MM.1S (cell line): ENCODE measurements around the gene CLEC2A.
A peak's percentile ranks its signal among the peaks of the same experiment; 100 is the strongest.

ENCODE experiments used
- DNase-seq: peaks from one replicate; pipeline ENCODE4 v3.0.0-alpha.2; 2015
- H2AFZ ChIP-seq: fragments of 300-600 bp; sonication (generic); 2 replicates; pipeline ENCODE4 v1.6.0; 2016; ENCODE audit warnings: antibody characterized with exemption, low read length
- H3F3A ChIP-seq: fragments of 300-600 bp; sonication (generic); 2 replicates; pipeline ENCODE4 v1.6.1; 2016; ENCODE audit warnings: mild to moderate bottlenecking, antibody characterized with exemption, low read length, moderate library complexity, mixed read lengths; ENCODE audit not compliant: insufficient read depth
- H3K27ac ChIP-seq: fragments of 300-600 bp; sonication (generic); 2 replicates; pipeline ENCODE4 v1.5.1; 2016; ENCODE audit warnings: mild to moderate bottlenecking, low read length
- H3K27me3 ChIP-seq: fragments of 300-600 bp; sonication (generic); replicated peaks from 2 replicates; pipeline ENCODE4 v1.6.0; 2016; ENCODE audit warnings: low read length; ENCODE audit not compliant: insufficient read depth
- H3K36me3 ChIP-seq: fragments of 300-600 bp; sonication (generic); replicated peaks from 2 replicates; pipeline ENCODE4 v1.6.1; 2016; ENCODE audit warnings: mild to moderate bottlenecking, low read length, mixed read lengths; ENCODE audit not compliant: insufficient read depth
- H3K4me1 ChIP-seq: fragments of 300-600 bp; sonication (generic); 2 replicates; pipeline ENCODE4 v1.6.1; 2016; ENCODE audit warnings: low read length, mixed read lengths
- H3K4me2 ChIP-seq: fragments of 300-600 bp; sonication (generic); 2 replicates; pipeline ENCODE4 v1.6.0; 2016; ENCODE audit warnings: low read depth, low read length
- H3K4me3 ChIP-seq: fragments of 300-600 bp; sonication (generic); 2 replicates; pipeline ENCODE4 v1.5.1; 2016; ENCODE audit warnings: low read length, mixed read lengths
- H3K79me2 ChIP-seq: fragments of 300-600 bp; sonication (generic); 2 replicates; pipeline ENCODE4 v1.6.1; 2016; ENCODE audit warnings: mixed run types, low read length, mixed read lengths
- H3K9ac ChIP-seq: fragments of 300-600 bp; sonication (generic); 2 replicates; pipeline ENCODE4 v1.6.1; 2016; ENCODE audit warnings: low read length, mixed read lengths
- H3K9me2 ChIP-seq: fragments of 300-600 bp; sonication (generic); replicated peaks from 2 replicates; pipeline ENCODE4 v1.6.1; 2016; ENCODE audit warnings: mild to moderate bottlenecking, low read length, mixed read lengths; ENCODE audit not compliant: insufficient read depth
- H3K9me3 ChIP-seq: fragments of 300-600 bp; sonication (generic); replicated peaks from 2 replicates; pipeline ENCODE4 v1.6.1; 2016; ENCODE audit warnings: mild to moderate bottlenecking, low read length, mixed read lengths; ENCODE audit not compliant: insufficient read depth
- H4K20me1 ChIP-seq: fragments of 300-600 bp; sonication (generic); 2 replicates; pipeline ENCODE4 v1.6.1; 2016; ENCODE audit warnings: mild to moderate bottlenecking, low read length, moderate library complexity, mixed read lengths; ENCODE audit not compliant: insufficient read depth
- CTCF ChIP-seq: fragments of 300-600 bp; sonication (generic); IDR thresholded peaks from 2 replicates; pipeline ENCODE4 v1.5.1; 2016; ENCODE audit warnings: antibody characterized with exemption, low read length, mixed read lengths
- EZH2 ChIP-seq: fragments of 300-600 bp; sonication (generic); optimal IDR thresholded peaks from 2 replicates; pipeline ENCODE3; 2017; ENCODE audit warnings: low read depth, mild to moderate bottlenecking, antibody characterized with exemption, low read length, mixed read lengths
- EZH2phosphoT487 ChIP-seq: fragments of 300-600 bp; sonication (generic); IDR thresholded peaks from 2 replicates; pipeline ENCODE4 v1.6.1; 2018; ENCODE audit warnings: antibody characterized with exemption, low read length

CLEC2A gene

GRCh38 chr12:9922429-9922828 is 9.7 kb downstream of the CLEC2A start:
- Histone ChIP-seq H3K4me1 (0 out of 2 replicates have a peak, but pooled peaks cover 6% of the 10 kb centered on the region), H3K27me3 (peaks cover 11% of the 10 kb centered on the region), H3K27ac (no peak overlapping the region), H3K4me3 (no peak overlapping the region), H3K4me2 (peak overlapping the region; percentile 21), H3K9me3 (no peaks in the 10 kb centered on the region), H4K20me1 (no peaks in the 10 kb centered on the region), H3F3A (no peaks in the 10 kb centered on the region), H3K9me2 (no peaks in the 10 kb centered on the region), H3K9ac (no peak overlapping the region), H2AFZ (no peak overlapping the region), H3K79me2 (no peaks in the 10 kb centered on the region), H3K36me3 (no peaks in the 10 kb centered on the region)
- peak; percentile 51 for DNase-seq
- no peak for TF ChIP-seq CTCF
- TF ChIP-seq EZH2, result no peak
- no peak for TF ChIP-seq EZH2phosphoT487

- Histone ChIP-seq H3F3A (no peaks in the 10 kb centered on the region), H4K20me1 (no peaks in the 10 kb centered on the region), H3K27me3 (peaks cover 11% of the 10 kb centered on the region), H2AFZ (no peak overlapping the region), H3K4me3 (no peak overlapping the region), H3K4me1 (0 out of 2 replicates have a peak, but pooled peaks cover 6% of the 10 kb centered on the region), H3K27ac (no peak overlapping the region), H3K4me2 (no peak overlapping the region), H3K36me3 (no peaks in the 10 kb centered on the region), H3K9me3 (no peaks in the 10 kb centered on the region), H3K9ac (no peak overlapping the region), H3K9me2 (no peaks in the 10 kb centered on the region), H3K79me2 (no peaks in the 10 kb centered on the region)
- DNase-seq, result no peak
- TF ChIP-seq CTCF (no peak), EZH2phosphoT487 (no peak), EZH2 (no peak)
These were observed 11.7 kb downstream of the CLEC2A start for GRCh38 chr12:9920451-9920850.

GRCh38 chr12:9919443-9919842 is 12.7 kb downstream of the CLEC2A start:
- no peaks in the 10 kb centered on the region for H3K9me2 ChIP-seq
- no peak overlapping the region for H2AFZ ChIP-seq
- peaks cover 11% of the 10 kb centered on the region for H3K27me3 ChIP-seq
- H3K9me3 ChIP-seq, result no peaks in the 10 kb centered on the region
- no peak overlapping the region for H3K4me2 ChIP-seq
- H3K36me3 ChIP-seq, result no peaks in the 10 kb centered on the region
- H3K9ac ChIP-seq, result no peak overlapping the region
- H3K79me2 ChIP-seq, result no peaks in the 10 kb centered on the region
- H3K4me1 ChIP-seq, result 0 out of 2 replicates have a peak, but pooled peaks cover 6% of the 10 kb centered on the region
- DNase-seq, result no peak
- TF ChIP-seq CTCF, result no peak
- TF ChIP-seq EZH2, result no peak
- no peak for TF ChIP-seq EZH2phosphoT487
- no peak overlapping the region for H3K4me3 ChIP-seq
- no peak overlapping the region for H3K27ac ChIP-seq
- no peaks in the 10 kb centered on the region for H4K20me1 ChIP-seq
- H3F3A ChIP-seq, result no peaks in the 10 kb centered on the region
